Fibroblast of villous mesenchyme (primary cell): ENCODE results near the gene CACNA1D. TPM values are rescaled to one million over a fixed set of nuclear protein-coding genes. Genes with fewer than 3 reads are reported as not detected.

Experiments used
- DNase-seq: peaks from one replicate; pipeline ENCODE4 v3.0.0-alpha.2; 2010; ENCODE audit warnings: low read depth
- H3K4me3 ChIP-seq: 2 replicates; pipeline ENCODE4 v1.5.1; 2011; ENCODE audit warnings: low read depth, mild to moderate bottlenecking, low read length
- CTCF ChIP-seq: IDR thresholded peaks from 2 replicates; pipeline ENCODE4 v1.5.1; 2012; ENCODE audit warnings: low read depth, mild to moderate bottlenecking, low read length; ENCODE audit not compliant: insufficient read depth
- total RNA-seq: library from RNA; depleted of rRNA; stranded (reverse); fragments of >200 nt; gene quantifications from 2 replicates; pipeline ENCODE4 v1.2.3, GENCODE V29; 2012

CACNA1D gene
- total RNA-seq, 1 donor: not detected

GRCh38 chr3:53708001-53708621 is 213.7 kb downstream of the CACNA1D start:
- no peak overlapping the region for H3K4me3 ChIP-seq
- no peak for DNase-seq
- TF ChIP-seq CTCF: no peak

- H3K4me3 ChIP-seq: no peak overlapping the region
- no peak for DNase-seq
- no peak for TF ChIP-seq CTCF
These were observed 214.8 kb downstream of the CACNA1D start for GRCh38 chr3:53709256-53709655.

GRCh38 chr3:53709860-53710674 is 215.7 kb downstream of the CACNA1D start:
- DNase-seq: peak; percentile 62
- no peak overlapping the region for H3K4me3 ChIP-seq
- TF ChIP-seq CTCF: peak; percentile 78

- TF ChIP-seq CTCF: no peak
- H3K4me3 ChIP-seq: no peak overlapping the region
- DNase-seq: no peak
These were observed 217.0 kb downstream of the CACNA1D start for GRCh38 chr3:53711387-53711786.

GRCh38 chr3:53712817-53713388 is 218.5 kb downstream of the CACNA1D start:
- no peak overlapping the region for H3K4me3 ChIP-seq
- no peak for TF ChIP-seq CTCF
- DNase-seq: no peak

GRCh38 chr3:53713626-53714025 is 219.2 kb downstream of the CACNA1D start:
- H3K4me3 ChIP-seq: no peak overlapping the region
- no peak for DNase-seq
- TF ChIP-seq CTCF: no peak
